DMS53 treated with DMSO at 0.1 percent for 48 hours (cell line): ENCODE results near the gene CHD9NB.

Experiments
- DNase-seq: peaks from one replicate; lab custom pipeline; 2025; ENCODE audit not compliant: unreplicated experiment; lab: John Stamatoyannopoulos, UW

The CHD9NB gene

DNA sequence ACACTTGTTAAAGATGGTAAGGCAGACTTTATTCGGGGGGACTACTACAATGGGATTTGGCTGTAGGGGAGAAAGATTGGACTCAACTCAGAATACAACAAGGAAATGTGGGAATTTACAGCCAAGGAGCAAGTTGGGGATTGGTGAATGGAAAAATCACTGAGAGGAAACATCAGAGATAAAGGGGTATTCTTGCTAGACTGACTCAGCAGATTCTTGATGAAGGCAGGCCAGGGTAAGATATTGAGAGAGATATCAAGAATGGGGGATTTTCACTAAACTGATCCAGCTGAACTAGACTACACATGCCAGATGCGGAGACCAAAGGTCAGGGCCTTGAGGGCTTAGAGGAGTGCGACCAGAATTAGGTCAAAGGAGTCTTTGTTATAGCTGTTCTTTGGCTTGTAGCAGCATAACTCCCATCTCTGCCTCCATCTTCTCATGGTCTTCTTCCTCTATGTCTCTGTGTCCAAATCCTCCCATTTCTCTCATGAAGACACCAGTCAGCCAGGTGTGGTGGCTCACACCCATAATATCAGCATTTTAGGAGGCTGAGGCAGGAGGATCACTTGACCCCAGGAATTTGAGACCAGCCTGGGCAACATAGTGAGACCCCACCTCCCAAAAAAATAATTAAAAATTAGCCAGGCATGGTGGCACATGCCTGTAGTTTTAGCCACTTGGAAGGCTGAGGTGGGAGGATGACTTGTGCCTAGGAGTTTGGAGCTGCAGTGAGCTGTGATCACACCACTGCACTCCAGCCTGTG is 17.3 kb downstream of the CHD9NB start:
- no peak for DNase-seq

DNA sequence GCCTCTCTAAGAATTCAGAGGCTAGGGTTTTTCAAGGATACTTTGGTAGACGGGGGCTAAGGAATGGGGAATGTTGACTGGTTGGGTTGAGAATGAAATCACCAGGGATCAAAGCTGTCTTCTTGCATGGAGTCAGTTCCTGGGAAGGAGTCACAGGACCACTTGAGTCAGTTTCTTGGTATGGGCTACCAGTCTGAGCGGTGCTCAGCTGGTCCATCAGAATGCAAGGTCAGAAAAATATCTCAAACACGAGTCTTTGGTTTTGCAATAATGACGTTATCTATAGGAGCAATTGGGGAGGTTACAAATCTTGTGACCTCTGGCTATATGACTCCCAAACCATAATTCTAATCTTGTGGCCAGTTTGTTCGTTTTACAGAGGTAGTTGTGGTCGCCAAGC is 18.4 kb downstream of the CHD9NB start:
- no peak for DNase-seq

DNA sequence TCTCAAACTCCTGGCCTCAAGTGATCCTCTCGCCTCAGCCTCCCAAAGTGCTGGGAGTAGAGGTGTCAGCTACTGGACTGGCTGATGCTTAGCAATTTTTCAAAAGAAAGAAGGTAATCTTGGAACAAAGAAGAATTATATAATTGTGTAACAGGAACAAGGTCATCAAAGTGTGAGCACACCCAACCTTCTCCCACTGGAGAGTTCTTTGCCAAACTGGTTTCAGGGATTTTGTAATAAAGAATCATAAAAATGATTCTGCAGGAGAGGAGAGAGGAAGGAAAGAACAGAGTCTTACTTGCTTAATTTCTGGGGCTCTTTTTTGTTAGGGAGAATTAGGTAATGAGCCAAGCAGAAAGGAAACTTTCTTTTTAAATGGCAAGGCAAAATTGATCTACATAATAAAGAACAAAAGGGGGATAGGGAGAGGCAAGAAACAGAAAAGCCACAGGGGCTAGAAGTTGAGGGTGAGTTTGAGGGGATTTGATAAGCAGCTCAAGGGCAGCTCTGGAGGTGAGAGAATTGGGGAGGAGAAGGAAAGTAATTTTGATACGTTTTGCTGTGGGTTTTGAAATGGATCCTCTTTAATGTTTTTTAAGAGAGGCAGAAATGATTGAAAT is 21.3 kb downstream of the CHD9NB start:
- no peak for DNase-seq

DNA sequence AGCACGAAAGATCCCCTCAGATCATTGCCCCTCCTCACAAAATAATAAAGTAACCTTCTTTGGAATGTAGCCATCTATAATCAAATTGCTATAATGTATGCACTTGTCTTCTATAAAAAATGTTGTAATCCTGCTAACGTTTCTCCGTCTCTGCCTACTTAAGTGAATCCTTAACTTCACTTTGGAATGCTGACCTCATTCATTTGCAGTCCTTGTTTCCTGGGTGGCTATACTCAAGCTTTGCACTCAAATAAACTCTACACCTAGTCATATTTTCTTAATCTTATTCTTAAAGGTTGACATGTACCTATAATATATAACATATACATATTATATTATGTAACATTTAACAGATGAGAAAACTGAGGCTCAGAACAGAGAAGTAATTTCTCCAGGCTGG is 22.7 kb downstream of the CHD9NB start:
- DNase-seq: no peak

DNA sequence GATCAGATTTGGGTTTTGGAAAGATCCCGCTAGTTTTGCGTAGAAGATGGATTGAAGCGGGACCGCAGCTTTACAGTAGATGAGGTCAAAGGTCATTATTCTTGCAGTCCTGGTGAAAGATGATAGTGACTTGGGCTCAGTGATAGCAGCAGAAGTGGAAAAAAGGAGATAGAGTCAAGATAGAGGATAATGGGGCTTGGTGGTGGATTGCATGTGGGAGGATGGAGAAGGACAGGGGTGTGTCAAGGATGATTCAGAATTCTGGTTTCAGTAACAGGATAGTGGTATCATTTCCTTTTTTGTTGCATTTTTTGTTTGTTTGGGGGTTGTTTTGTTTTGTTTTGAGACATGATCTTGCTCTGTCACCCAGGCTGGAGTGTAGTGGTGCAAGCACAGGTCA is 28.7 kb downstream of the CHD9NB start:
- DNase-seq: no peak

DNA sequence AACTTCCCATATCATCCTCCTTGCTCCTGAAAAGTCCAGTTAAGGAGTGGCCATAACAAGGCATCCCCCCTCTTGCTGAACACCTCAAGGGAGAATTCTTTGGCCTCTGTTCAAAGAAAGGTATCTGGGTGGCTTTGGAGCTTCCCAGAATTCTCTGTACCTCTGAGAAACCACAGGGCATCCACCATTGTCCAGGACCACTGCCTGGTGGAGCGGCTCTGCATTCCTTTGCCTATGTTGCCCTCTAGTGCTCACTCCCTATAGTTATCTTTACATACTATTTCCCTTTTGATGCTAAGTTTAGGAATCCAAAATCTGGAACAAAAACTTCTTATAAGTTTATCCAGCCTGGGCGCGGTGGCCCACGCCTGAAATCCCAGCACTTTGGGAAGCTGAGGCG is 30.3 kb downstream of the CHD9NB start:
- DNase-seq: peak; percentile 61

DNA sequence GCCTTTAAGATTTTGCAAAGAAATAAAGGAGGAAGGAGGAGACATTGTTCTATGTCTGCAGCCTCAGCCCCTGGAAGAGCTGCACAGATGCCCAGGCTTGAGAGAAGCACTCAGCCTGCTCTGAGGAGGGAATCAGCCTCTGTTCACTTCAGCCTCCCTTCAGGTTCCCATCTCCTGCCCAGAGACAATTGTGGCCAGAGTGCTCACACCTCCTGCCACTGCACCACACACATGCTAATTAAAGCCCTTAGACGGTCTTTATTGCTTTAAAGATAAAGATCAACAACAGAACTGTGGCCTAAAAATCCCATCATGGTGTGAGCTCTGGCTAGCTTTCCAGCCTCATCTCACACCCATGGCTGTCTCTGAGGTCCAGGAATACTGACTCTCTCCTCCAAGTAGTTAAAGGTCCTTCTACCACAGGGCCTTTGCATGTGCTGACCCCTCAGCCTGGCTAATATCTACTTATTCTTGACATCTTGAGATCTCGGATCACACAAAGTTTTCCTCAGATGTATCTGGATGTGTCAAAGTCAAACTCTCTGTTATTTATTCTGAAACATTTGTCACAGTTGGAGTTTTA is 33.8 kb downstream of the CHD9NB start:
- no peak for DNase-seq

- no peak for DNase-seq
Measured at GRCh38 chr16:53014287-53014686, 38.4 kb downstream of the CHD9NB start.

DNA sequence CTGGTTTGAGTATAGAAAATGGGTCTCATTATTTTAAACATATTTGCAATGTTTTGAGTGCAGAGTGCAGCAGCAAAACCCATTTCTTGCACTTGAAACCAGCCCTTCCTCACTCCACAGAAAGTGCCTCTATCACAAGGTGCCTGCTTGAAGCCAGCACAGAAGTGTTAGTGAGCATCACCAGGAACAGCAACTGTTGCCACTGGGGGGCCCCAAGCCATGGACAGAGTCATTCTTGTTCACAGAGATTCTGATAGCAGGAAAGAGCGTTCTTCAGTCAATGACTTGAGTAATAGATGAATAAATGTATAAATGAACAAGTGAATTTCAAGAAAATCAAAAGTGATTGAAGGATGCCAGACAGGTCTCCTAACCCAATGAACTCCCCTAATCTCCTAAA is 45.6 kb downstream of the CHD9NB start:
- DNase-seq: no peak

- DNase-seq: no peak
Measured at GRCh38 chr16:52997922-52998321, 54.8 kb downstream of the CHD9NB start.

- no peak for DNase-seq
Measured at GRCh38 chr16:52994942-52995341, 57.8 kb downstream of the CHD9NB start.

DNA sequence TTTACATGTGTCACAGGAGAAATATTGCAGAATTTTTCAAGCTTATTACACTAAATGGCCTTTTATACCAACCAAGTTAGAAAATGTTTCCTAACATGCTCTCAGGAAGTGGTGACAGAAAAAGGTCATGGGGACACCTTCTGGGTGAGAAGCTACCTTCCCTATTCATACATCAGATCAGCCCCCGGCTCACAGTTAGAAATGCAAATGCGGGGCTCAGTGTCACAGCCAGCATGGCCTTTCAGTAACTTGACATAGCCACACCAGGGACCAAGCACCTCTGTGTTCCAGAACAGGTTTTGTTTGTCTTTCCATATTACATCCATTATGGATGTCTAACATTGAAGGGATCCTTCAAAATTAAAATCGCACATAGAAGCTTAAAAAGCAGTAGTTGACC is 59.5 kb downstream of the CHD9NB start:
- DNase-seq: no peak

DNA sequence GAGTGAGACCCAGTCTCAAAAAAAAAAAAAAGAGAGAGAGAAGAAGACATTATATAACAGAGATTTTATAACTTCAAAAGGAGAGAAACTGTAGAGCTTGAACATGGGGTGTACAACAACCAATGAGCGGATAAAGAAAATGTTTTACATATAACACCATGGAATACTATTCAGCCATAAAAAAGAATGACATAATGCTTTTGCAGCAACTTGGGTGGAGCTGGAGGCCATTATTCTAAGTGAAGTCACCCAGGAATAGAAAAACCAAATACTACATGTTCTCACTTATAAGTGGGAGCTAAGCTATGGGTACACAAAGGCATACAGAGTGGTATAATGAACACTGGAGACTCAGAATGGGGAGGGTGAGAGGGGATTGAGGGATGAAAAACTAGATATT is 61.1 kb downstream of the CHD9NB start:
- no peak for DNase-seq
